HFF-Myc (cell line): ENCODE results near the gene TEX22.

Source experiments
- DNase-seq: peaks from one replicate; pipeline ENCODE4 v3.0.0-alpha.2; 2011; ENCODE audit warnings: low read depth; ENCODE audit errors: extremely low read depth
- H3K4me3 ChIP-seq: replicated peaks from 2 replicates; pipeline ENCODE4 v1.5.1; 2011; ENCODE audit warnings: low read depth, mild to moderate bottlenecking, control low read depth, low read length
- TF ChIP-seq, protein P1 (sequence below): IDR thresholded peaks from 2 replicates; pipeline ENCODE4 v1.5.1; 2012; ENCODE audit warnings: mild to moderate bottlenecking, low read depth, low read length, control low read depth; ENCODE audit errors: missing control alignments

Gene TEX22

DNA sequence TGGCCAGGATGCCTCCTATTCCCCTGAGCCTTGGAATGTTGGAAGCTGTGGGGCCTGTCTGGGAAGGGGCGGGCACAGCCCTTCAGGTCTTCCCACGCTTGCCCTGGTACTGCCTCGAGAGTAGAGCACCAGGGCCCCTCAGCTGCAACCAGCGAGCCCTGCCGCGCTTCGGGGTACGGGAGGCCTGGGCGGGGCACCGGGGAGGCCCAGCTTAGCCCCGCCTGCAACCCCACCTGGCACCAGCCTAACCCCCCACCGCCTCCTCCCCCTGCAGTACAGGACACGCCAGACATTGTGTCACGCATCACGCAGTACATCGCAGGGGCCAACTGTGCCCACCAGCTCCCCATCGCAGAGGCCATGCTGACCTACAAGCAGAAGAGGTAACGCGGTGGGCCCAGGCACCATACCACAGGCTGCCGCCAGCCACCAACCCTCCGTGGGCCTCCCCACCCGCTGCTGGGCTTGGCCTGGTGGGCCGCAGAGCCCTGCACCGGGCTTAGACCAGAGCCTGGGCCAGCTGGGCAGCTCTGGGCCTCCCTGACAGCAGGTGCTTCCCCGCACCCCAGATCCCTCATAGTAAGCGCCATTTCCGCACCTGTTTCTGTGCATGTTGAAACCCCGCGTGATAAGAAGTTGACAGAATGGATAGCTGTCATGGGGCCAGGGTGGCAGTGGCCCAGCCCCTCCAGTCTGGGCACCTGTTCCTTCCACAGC is 13.6 kb upstream of the TEX22 start:
- DNase-seq = no peak
- TF ChIP-seq, protein P1, sequence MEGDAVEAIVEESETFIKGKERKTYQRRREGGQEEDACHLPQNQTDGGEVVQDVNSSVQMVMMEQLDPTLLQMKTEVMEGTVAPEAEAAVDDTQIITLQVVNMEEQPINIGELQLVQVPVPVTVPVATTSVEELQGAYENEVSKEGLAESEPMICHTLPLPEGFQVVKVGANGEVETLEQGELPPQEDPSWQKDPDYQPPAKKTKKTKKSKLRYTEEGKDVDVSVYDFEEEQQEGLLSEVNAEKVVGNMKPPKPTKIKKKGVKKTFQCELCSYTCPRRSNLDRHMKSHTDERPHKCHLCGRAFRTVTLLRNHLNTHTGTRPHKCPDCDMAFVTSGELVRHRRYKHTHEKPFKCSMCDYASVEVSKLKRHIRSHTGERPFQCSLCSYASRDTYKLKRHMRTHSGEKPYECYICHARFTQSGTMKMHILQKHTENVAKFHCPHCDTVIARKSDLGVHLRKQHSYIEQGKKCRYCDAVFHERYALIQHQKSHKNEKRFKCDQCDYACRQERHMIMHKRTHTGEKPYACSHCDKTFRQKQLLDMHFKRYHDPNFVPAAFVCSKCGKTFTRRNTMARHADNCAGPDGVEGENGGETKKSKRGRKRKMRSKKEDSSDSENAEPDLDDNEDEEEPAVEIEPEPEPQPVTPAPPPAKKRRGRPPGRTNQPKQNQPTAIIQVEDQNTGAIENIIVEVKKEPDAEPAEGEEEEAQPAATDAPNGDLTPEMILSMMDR = no peak
- no peak overlapping the region for H3K4me3 ChIP-seq

DNA sequence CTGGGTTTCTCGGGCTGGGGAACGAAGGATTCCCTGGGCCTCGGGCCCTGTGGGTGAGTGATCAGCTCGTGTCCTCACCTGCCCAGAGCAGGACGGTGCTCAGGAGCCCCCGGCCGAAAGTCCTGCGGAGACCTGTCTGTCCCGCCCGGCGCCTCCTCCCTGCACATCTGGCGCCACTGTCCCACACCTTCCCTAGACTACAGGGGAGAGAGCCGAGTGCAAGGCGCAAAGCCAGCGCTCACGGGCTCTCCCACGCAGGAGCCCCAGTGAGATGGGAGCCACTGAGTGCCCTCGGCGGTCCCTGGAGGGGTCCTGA is 13.1 kb upstream of the TEX22 start:
- no peak for DNase-seq
- TF ChIP-seq, protein P1 = no peak
- H3K4me3 ChIP-seq = no peak overlapping the region

DNA sequence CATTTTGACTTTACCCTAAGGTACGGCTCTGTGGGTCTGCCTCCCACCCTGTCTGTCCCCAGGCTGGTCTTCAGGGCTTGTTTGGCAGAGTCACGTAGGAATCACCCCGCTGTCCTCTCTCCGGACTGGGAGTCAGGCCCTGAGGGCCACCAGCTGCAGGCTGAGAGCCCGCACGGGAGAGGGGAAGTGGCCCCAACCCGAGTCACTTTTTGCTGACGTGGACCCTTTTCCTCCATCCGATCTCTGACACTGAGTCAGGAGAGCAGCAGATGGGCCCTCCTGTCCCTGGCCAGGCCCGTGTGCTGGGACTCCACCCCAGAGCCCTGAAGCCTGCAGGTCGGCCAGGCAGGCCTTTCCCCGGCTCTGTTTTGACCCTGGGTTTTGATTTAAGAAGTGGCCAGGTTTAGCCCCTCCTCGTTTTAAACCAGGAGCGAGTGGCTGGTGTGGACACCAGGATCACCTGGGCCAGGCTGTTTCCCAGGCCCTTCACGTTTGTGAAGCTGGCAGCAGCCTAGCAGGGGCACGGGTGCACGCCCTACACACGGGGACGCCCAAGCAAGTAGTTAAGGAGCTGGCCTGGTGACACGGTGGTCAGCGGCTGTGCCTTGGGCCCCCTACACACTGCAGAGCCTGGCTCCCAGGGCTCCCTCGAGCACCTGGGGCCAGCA is 12.5 kb upstream of the TEX22 start:
- no peak overlapping the region for H3K4me3 ChIP-seq
- TF ChIP-seq, protein P1 = no peak

DNA sequence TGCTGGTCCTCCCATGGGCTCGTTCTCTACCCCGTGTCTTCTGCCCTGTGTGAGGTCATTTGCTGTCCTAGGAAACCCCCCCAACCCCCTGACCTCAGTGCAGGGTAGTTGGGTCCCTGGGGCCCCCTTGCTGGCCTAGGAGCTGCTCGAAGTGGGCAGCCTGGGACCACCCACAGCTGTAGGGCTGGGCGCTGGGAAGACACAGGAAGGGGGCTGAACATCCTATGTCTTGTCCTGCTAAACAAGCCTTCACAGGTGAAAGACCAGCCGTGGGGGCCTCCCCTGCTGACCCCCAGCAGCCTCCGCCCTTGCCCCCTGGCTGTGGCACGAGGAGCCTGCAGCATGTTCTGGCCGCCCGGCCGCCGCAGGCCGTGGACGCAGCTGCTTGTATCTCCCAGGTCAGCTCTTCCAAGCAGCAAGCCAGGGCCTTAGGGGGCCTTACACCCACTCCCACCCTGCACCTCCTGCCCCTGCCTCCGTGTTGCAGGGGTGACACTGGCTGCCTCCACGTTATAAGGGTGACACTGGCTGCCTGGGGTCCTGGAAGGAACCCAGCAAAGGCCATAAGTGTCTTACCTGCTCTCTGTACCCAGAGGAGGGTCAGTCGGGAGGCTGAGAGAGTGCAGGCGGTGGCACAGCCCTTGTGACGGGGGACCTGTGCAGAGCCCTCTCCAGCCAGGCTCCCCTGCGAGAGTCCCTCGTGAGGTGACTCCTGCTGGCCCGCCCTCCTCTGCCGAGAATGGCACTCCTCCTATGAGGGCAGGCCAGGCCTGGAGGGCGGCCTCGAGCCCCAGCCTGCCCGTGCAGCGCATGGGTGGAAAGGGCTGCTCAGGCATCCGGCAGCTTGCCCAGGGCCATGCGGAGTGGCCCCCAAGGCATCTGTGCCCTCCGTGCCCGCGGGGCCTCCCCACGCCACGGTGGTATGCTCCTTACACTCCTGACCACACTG is 11.5 kb upstream of the TEX22 start:
- H3K4me3 ChIP-seq = no peak overlapping the region
- TF ChIP-seq, protein P1 = no peak
- no peak for DNase-seq

More for the DNA sequence above, 12.5 kb upstream of the TEX22 start:
- no peak for DNase-seq

DNA sequence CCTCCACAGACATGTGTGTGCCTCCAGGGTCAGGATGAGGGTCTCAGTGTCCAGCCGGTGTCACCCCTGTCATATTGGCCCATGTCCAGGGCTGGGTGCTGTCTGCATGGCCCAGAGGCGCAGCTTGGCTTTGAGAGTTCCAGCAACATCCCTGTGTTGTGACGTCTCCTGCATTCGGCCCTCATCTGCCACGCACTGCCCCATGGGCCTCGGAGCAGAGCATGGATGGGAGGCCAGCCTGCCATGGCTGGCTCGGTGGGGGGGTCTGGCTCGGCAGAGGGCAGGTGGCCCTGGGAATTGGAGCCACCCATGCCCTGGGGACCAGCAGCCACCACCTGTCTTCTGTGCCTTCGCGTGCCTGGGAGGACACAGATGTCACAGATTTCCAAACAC is 10.8 kb upstream of the TEX22 start:
- no peak for DNase-seq
- TF ChIP-seq, protein P1 = no peak
- H3K4me3 ChIP-seq = no peak overlapping the region

DNA sequence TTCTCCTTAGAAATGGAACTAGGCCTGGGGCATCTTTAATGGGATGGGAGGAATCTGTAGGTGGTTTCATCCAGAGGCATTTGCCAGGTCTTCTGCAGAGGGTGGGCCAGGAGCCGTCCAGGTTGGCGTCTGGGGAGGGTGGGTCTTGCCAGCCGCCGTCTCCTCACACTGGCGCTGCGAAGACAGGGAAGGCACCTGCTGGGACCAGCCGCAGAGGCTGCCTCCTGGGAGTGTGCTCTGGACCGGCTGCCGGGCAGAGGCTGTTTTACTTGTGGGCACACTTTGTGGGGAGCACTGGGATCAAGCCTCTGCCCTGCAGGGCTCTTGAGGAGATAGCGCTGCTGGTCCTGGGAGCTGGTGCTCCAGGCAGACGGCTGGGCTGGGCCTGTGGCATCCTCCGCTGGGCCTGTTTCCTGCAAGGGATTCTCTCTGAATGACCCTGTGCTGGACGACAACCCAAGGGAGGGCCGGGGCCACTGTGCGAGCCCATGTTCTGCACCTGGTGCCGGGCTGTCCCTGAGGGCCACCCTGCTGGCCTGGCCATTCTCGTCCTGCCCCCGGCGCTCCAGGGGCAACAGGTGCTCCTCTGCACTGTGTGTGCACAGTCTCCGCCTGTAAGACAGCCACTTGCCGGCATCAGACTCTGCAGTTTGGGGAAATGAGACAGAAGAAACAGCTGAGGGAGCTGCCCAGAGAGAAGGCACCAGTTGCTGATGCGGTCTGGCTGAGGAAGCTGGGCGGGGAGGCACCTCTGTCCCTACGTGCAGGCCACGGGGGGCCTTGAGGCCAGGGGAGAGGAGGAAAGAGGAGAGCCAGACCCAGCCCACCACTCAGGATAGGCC is 10.0 kb upstream of the TEX22 start:
- TF ChIP-seq, protein P1 = no peak
- no peak for DNase-seq
- H3K4me3 ChIP-seq = no peak overlapping the region
